NB4 (cell line): Measurements from ENCODE around the gene RALB.
A peak's percentile ranks its signal among the peaks of the same experiment; 100 is the strongest.

ENCODE experiments used
- DNase-seq: peaks from one replicate; pipeline ENCODE4 v3.0.0; 2010; ENCODE audit warnings: low read depth
- H3K4me3 ChIP-seq: one replicate; pipeline ENCODE4 v1.5.1; 2011; ENCODE audit warnings: mild to moderate bottlenecking, low read depth, low read length, moderate library complexity
- CTCF ChIP-seq: IDR thresholded peaks from one replicate; pipeline ENCODE4 v1.5.1; 2012; ENCODE audit warnings: low read depth, low read length
- MAX ChIP-seq: IDR thresholded peaks from 2 replicates; pipeline ENCODE4 v1.6.1; 2011; ENCODE audit warnings: low read depth, low read length
- MYC ChIP-seq: IDR thresholded peaks from 2 replicates; pipeline ENCODE4 v1.6.1; 2011; ENCODE audit warnings: low read depth, low read length
- POLR2A ChIP-seq: IDR thresholded peaks from 2 replicates; pipeline ENCODE4 v1.6.1; 2011; ENCODE audit warnings: mild to moderate bottlenecking; ENCODE audit not compliant: insufficient read length; ENCODE audit errors: extremely low read depth

RALB gene

DNA sequence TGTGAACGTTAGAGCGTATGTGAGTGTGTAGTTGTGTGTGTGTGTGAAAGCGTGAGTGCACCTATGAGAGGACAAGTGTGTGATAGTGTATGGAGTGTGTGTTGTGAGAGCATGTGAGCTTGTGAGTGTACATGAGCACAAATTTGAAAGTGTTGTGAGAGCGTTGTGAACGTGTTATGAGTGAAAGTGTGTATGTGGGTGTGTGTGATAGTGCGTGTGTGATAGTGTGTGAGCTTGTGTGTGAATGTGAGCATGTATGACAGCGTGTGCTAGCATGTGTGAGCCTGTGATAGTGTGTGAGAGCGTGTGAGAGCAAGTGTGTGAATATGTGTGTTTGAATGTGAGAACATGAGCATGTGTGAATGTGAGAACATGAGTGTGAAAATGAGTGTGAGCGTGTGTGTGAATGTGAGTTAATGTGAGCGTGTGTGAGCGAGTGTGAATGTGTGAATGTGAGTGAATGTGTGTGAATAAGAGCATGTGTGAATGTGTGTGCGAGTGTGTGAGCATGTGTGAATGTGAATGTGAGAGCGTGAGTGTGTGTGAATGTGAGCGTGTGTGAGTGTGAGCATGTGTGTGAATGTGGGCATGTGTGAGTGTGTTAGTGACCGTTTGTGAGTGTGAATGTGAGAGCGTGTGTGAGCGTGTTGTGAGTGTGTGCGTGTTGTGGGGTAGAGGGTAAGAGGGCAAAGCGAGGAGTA, 25.0 kb downstream of the RALB start:
- DNase-seq = no peak
- TF ChIP-seq MAX = no peak
- no peak for TF ChIP-seq CTCF
- no peak for TF ChIP-seq MYC
- TF ChIP-seq POLR2A = no peak
- H3K4me3 ChIP-seq = no peak overlapping the region

DNA sequence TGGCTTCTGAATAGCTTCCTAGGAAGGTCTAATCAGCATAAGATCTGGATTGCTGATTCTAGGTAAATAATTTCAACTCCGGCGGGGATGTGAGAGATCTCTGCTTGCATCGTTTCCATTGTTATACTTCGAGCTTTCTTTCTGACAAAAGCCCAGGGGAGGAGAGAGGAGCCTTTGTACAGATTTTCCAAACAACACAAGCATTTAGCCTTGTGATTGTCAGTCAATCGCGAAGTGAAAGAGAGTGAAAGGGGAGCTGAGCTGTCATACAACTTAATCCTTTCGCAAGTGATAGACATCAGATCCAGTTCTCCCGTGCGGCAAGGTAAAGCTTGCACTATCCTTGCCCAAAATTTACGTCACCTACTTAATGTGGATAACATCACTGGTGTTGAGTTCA, 26.2 kb downstream of the RALB start:
- no peak for TF ChIP-seq CTCF
- TF ChIP-seq MAX = no peak
- TF ChIP-seq POLR2A = no peak
- TF ChIP-seq MYC = no peak

GRCh38 chr2:120279708-120280107, 27.1 kb downstream of the RALB start:
- TF ChIP-seq CTCF = no peak
- no peak for TF ChIP-seq POLR2A
- TF ChIP-seq MYC = peak; percentile 53
- 0 out of 2 replicates have a peak, but pooled peaks have one; percentile 42 for TF ChIP-seq MAX
- DNase-seq = peak; percentile 71
- H3K4me3 ChIP-seq = no peak overlapping the region

More for the DNA sequence above, 26.2 kb downstream of the RALB start:
- no peak overlapping the region for H3K4me3 ChIP-seq
- DNase-seq = no peak

DNA sequence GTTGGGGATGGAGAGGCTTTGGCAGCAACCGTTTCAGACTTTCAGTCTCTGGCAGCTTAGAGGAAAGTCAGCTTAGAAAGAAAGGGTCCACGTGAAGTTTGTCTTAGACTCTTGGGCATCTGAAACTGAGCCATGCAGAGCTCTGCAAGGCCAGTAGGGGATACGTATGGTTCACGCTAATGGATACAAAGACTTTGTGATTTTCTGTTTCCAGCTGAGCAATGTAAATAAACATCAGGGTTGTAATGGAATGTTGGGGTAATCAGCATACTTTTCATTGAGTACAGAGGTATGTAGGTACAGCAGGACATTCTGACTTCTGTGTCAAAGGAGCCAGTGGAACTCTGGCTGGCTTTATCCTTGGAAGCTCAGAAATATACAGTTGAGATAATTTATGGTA, 31.0 kb downstream of the RALB start:
- TF ChIP-seq POLR2A = no peak
- TF ChIP-seq CTCF = peak; percentile 12
- DNase-seq = no peak
- H3K4me3 ChIP-seq = no peak overlapping the region

DNA sequence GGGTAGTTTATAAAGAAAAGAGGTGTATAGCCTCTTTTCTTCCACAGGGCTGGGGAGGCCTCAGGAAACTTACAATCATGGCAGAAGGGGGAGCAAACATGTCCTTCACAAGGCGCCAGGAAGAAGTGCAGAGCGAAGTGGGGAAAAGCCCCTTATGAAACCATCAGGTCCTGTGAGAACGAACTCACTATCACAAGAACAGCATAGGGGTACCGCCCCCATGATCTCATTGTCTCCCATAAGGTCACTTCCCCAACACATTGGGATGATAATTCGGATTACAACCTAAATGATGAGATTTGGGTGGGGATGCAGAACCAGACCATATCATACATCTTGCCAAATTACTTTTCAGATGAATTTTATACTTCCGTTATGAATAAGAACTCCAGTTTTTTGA, 32.4 kb downstream of the RALB start:
- TF ChIP-seq MAX (no peak), POLR2A (no peak), CTCF (no peak), MYC (no peak)
- no peak for DNase-seq
- no peak overlapping the region for H3K4me3 ChIP-seq
